Left lung (tissue), 10 donors: ENCODE measurements around the gene LAMB4. TPM values are rescaled to one million over a fixed set of nuclear protein-coding genes. Genes with fewer than 3 reads are reported as not detected.

Experiments used
- ATAC-seq: fragments of 200-7000 bp; cut with Tn5 transposase; one replicate; pipeline ENCODE4 v1.9.1; 2020; ENCODE audit warnings: moderate library complexity
- DNase-seq, 4 donors: peaks; one replicate each; pipeline ENCODE4 v3.0.0-alpha.2; 2013 to 2020
- H3K27ac ChIP-seq, 2 donors: fragments of 200-600 bp; sonication (generic) in 1 of 2; one replicate each; pipeline versions ENCODE4 v1.5.0 to v1.8.0; 2020 to 2021
- H3K27me3 ChIP-seq, 2 donors: fragments of 200-600 bp; sonication (generic) in 1 of 2; one replicate each; pipeline versions ENCODE4 v1.5.0 to v1.8.0; 2020 to 2021
- H3K36me3 ChIP-seq, 2 donors: fragments of 200-600 bp; sonication (generic) in 1 of 2; one replicate each; pipeline versions ENCODE4 v1.5.0 to v1.8.0; 2020 to 2021
- H3K4me1 ChIP-seq, 2 donors: fragments of 200-600 bp; one replicate each; pipeline ENCODE4 v1.8.0; 2021
- H3K4me3 ChIP-seq, 2 donors: fragments of 200-600 bp; sonication (generic) in 1 of 2; one replicate each; pipeline versions ENCODE4 v1.5.0 to v1.8.0; 2020 to 2021; ENCODE audit warnings: mild to moderate bottlenecking in 1 of 2
- H3K9me3 ChIP-seq, 2 donors: fragments of 200-600 bp; sonication (generic) in 1 of 2; one replicate each; pipeline versions ENCODE4 v1.5.0 to v1.8.0; 2020 to 2021
- CTCF ChIP-seq, 2 donors: fragments of 200-600 bp; sonication (generic) in 1 of 2; IDR thresholded peaks; one replicate each; pipeline versions ENCODE4 v1.5.0 to v1.8.0; 2021; ENCODE audit warnings: antibody characterized with exemption in 2 of 2
- intact Hi-C, 2 donors: fragments of 100-400 bp; cut with DNase I; formaldehyde crosslinking; loops; one replicate each; pipeline versions ENCODE4 v1.11.2 to v1.14.2; 2022
- polyA plus RNA-seq, 6 donors: library from polyadenylated mRNA; unstranded; fragments of 120-200 nt; gene quantifications; one replicate each; pipeline ENCODE4 v1.2.1, GENCODE V29; 2013; ENCODE audit not compliant: insufficient read length in 6 of 6
- total RNA-seq, 2 donors: library from RNA; stranded (reverse); fragmentation: NEBNext Ultra II Directional; extraction: Animal tissue kit (Norgen Biotek cat#: 25700); gene quantifications; one replicate each; pipeline ENCODE4 v1.2.1, GENCODE V29; 2021
- donor health status: DM: no; HTN: yes; CAD: no.
- donor health status: DM: no; HTN: no; CAD: no.

Gene LAMB4
- total and polyA plus RNA-seq, 8 donors, result 0.10 to 0.37 (median 0.29) TPM; not detected in 1

DNA sequence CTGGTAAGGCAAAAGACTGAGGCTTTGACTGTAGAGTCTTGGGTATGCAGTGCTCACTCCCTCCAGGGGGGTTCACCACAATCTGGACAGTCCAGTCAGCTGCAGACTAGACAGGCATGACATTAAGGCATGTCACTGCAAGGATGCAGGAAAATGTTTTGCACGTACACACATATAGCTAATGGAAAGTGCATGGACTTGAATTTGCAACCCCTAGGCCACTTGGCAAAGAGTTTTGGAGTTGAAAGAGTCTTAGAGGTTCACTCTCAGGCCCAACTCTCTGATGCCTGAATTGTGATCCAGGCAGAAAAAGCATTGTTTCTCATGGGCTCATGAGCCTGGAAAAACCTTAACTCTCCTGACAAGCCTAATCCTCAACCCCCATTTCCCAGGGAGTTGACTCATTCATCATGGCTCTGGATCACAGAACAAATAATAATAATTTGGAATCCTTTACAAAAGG, 51.9 kb downstream of the LAMB4 start:
- no peak overlapping the region for H3K27ac ChIP-seq
- intact Hi-C loops, result no loop called here
- peaks cover 0 to 6% of the 10 kb centered on the region in 2 donors for H3K4me1 ChIP-seq
- H3K36me3 ChIP-seq, result no peaks in the 10 kb centered on the region
- ATAC-seq (no peak), DNase-seq (no peak)
- H3K4me3 ChIP-seq, result no peak overlapping the region
- H3K27me3 ChIP-seq, result no peaks in the 10 kb centered on the region
- no peak for TF ChIP-seq CTCF (IDR thresholded peaks at IDR 0.05)
- peaks cover 0 to 9% of the 10 kb centered on the region in 2 donors for H3K9me3 ChIP-seq

DNA sequence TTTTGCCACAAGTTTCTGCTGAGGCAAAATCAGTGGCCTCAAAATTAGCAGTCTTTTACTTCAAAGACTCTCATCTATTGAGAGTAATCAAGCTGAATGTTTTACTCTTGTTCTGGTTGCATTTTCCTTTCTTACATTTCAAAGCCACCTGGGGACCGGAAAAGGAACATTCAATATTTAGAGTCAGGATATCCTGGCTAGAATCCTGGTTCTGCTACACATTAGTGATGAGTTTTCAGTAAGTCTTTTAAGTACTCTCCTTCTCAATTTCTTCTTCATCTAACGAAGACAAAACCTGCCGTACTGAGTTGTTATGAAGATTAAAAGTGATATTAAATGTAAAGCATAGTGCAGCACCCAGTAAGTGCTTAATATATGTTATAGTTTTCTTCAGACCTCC, 52.5 kb downstream of the LAMB4 start:
- H3K27ac ChIP-seq, result no peak overlapping the region

DNA sequence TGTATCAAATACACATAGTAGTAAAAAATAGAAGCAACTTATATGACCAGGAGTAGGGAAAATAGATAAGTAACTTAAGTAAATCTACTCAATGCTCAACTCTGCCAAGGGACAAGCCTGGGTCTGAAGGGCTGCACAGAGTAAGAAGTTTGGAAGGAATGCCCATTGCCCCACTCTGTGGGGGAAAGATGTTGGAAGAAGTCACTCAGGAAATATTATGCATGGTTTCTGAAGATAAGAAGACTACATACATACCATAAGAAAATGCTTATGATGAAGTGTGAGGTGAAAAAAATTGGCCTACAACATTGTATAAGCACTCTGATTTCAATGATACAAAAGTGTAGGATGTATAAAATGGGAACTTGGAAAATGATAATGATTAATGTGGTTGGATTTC, 54.0 kb downstream of the LAMB4 start:
- H3K36me3 ChIP-seq, result no peaks in the 10 kb centered on the region
- DNase-seq (no peak), ATAC-seq (no peak)
- intact Hi-C loops, result no loop called here
- no peak overlapping the region for H3K27ac ChIP-seq
- peaks cover 0 to 6% of the 10 kb centered on the region in 2 donors for H3K4me1 ChIP-seq
- peaks cover 0 to 3% of the 10 kb centered on the region in 2 donors for H3K9me3 ChIP-seq
- no peak overlapping the region for H3K4me3 ChIP-seq
- TF ChIP-seq CTCF (IDR thresholded peaks at IDR 0.05), result no peak
- H3K27me3 ChIP-seq, result no peaks in the 10 kb centered on the region

More for the DNA sequence above, 52.5 kb downstream of the LAMB4 start:
- H3K36me3 ChIP-seq, result no peaks in the 10 kb centered on the region
- H3K4me3 ChIP-seq, result no peak overlapping the region
- intact Hi-C loops, result no loop called here
- ATAC-seq, result no peak
- TF ChIP-seq CTCF (IDR thresholded peaks at IDR 0.05), result no peak
- DNase-seq, result no peak
- H3K4me1 ChIP-seq, result peaks cover 0 to 6% of the 10 kb centered on the region in 2 donors
- H3K27me3 ChIP-seq, result no peaks in the 10 kb centered on the region
- H3K9me3 ChIP-seq, result peaks cover 0 to 9% of the 10 kb centered on the region in 2 donors

GRCh38 chr7:108073305-108074070, 56.7 kb downstream of the LAMB4 start:
- intact Hi-C loops, result no loop called here
- DNase-seq (no peak), ATAC-seq (no peak)
- Histone ChIP-seq H3K4me3 (no peak overlapping the region), H3K27ac (no peak overlapping the region), H3K4me1 (no peaks in the 10 kb centered on the region), H3K9me3 (no peaks in the 10 kb centered on the region), H3K36me3 (no peaks in the 10 kb centered on the region), H3K27me3 (no peaks in the 10 kb centered on the region)
- no peak for TF ChIP-seq CTCF (IDR thresholded peaks at IDR 0.05)

GRCh38 chr7:108072739-108073138, 57.4 kb downstream of the LAMB4 start:
- intact Hi-C loops, result no loop called here
- DNase-seq (no peak), ATAC-seq (no peak)
- TF ChIP-seq CTCF (IDR thresholded peaks at IDR 0.05), result no peak
- Histone ChIP-seq H3K27me3 (no peaks in the 10 kb centered on the region), H3K4me1 (no peaks in the 10 kb centered on the region), H3K27ac (no peak overlapping the region), H3K36me3 (no peaks in the 10 kb centered on the region), H3K9me3 (no peaks in the 10 kb centered on the region), H3K4me3 (no peak overlapping the region)
